Central memory CD8-positive, alpha-beta T cell (primary cell): Measurements from ENCODE around the gene ASIC3.
A peak's percentile ranks its signal among the peaks of the same experiment; 100 is the strongest.

Source experiments
- ATAC-seq: fragments of 150-1000 bp; cut with Tn5 transposase; replicated peaks from 2 replicates; pipeline ENCODE4 v1.10.0; 2022; ENCODE audit warnings: mild to moderate bottlenecking, moderate FRiP score, moderate number of reproducible peaks; ENCODE audit not compliant: poor library complexity, severe bottlenecking; ENCODE audit errors: extremely low read depth
- DNase-seq, 2 donors: peaks; one replicate each; pipeline ENCODE4 v3.0.0; 2021; ENCODE audit warnings: low spot score in 2 of 2
- H3K27ac Mint-ChIP-seq: one replicate; pipeline ENCODE4 v1.8.0; 2022; ENCODE audit warnings: low read depth, mild to moderate bottlenecking, moderate library complexity, mixed read lengths
- H3K27me3 Mint-ChIP-seq: one replicate; pipeline ENCODE4 v1.8.0; 2022; ENCODE audit warnings: mixed read lengths
- H3K36me3 Mint-ChIP-seq: one replicate; pipeline ENCODE4 v1.8.0; 2022; ENCODE audit warnings: mild to moderate bottlenecking, moderate library complexity, mixed read lengths; ENCODE audit not compliant: insufficient read depth
- H3K4me1 Mint-ChIP-seq: one replicate; pipeline ENCODE4 v1.8.0; 2022; ENCODE audit warnings: mixed read lengths
- H3K4me3 Mint-ChIP-seq: one replicate; pipeline ENCODE4 v1.8.0; 2022; ENCODE audit warnings: mild to moderate bottlenecking, moderate library complexity, mixed read lengths
- H3K9me3 Mint-ChIP-seq: one replicate; pipeline ENCODE4 v1.8.0; 2022; ENCODE audit warnings: mixed read lengths

Gene ASIC3

GRCh38 chr7:151076863-151077704, 28.8 kb downstream of the ASIC3 start:
- Mint-ChIP-seq H3K36me3 (peaks cover 24% of the 10 kb centered on the region), H3K4me3 (no peak overlapping the region), H3K27me3 (no peaks in the 10 kb centered on the region), H3K4me1 (peaks cover 19% of the 10 kb centered on the region), H3K9me3 (no peaks in the 10 kb centered on the region), H3K27ac (no peak overlapping the region)
- ATAC-seq, result no peak
- no peak for DNase-seq

GRCh38 chr7:151077705-151078232, 29.4 kb downstream of the ASIC3 start:
- Mint-ChIP-seq H3K36me3 (peaks cover 23% of the 10 kb centered on the region), H3K9me3 (no peaks in the 10 kb centered on the region), H3K4me1 (peaks cover 24% of the 10 kb centered on the region), H3K27ac (peak overlapping the region; percentile 26), H3K27me3 (no peaks in the 10 kb centered on the region), H3K4me3 (peak overlapping the region; percentile 55)
- ATAC-seq (no peak), DNase-seq (no peak)

GRCh38 chr7:151078233-151079040, 30.1 kb downstream of the ASIC3 start:
- ATAC-seq (no peak), DNase-seq (no peak)
- H3K36me3 Mint-ChIP-seq, result peaks cover 20% of the 10 kb centered on the region
- H3K4me1 Mint-ChIP-seq, result peaks cover 27% of the 10 kb centered on the region
- no peaks in the 10 kb centered on the region for H3K9me3 Mint-ChIP-seq
- peak overlapping the region; percentile 26 for H3K27ac Mint-ChIP-seq
- H3K27me3 Mint-ChIP-seq, result no peaks in the 10 kb centered on the region
- H3K4me3 Mint-ChIP-seq, result peak overlapping the region; percentile 83

- peak overlapping the region; percentile 83 for H3K4me3 Mint-ChIP-seq
- H3K4me1 Mint-ChIP-seq, result peaks cover 27% of the 10 kb centered on the region
- H3K27ac Mint-ChIP-seq, result peak overlapping the region; percentile 26
- peaks cover 18% of the 10 kb centered on the region for H3K36me3 Mint-ChIP-seq
- ATAC-seq (no peak), DNase-seq (no peak)
- no peaks in the 10 kb centered on the region for H3K9me3 Mint-ChIP-seq
- H3K27me3 Mint-ChIP-seq, result no peaks in the 10 kb centered on the region
These were observed 31.0 kb downstream of the ASIC3 start for GRCh38 chr7:151079199-151079910.

DNA sequence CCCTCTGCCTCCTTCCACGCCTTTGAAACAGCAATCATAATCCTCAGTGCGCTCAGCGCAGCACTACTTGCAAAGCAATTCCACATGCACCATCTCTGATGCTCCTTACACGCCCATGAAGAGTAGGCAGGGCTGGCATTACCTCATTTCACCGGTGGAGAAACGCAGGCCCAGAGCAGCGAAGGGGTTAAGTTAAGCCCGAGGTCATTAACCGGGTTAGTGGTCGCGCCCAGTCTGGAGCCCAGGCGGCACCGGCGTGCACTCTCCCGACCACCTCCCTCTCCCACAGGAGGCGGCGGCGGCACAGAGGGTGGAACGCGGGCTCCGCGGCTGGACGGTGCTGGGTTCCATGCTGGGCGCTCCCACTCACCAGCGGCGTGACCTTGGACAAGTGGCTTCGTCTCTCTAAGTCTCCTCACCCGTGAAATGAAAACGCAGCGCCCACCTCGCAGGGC, 31.8 kb downstream of the ASIC3 start:
- H3K27me3 Mint-ChIP-seq, result peaks cover 4% of the 10 kb centered on the region
- peak; percentile 0 for ATAC-seq
- H3K36me3 Mint-ChIP-seq, result peaks cover 13% of the 10 kb centered on the region
- peak overlapping the region; percentile 83 for H3K4me3 Mint-ChIP-seq
- H3K9me3 Mint-ChIP-seq, result no peaks in the 10 kb centered on the region
- no peak for DNase-seq
- peak overlapping the region; percentile 65 for H3K27ac Mint-ChIP-seq
- peaks cover 34% of the 10 kb centered on the region for H3K4me1 Mint-ChIP-seq

- Mint-ChIP-seq H3K4me3 (peak within 1 kb of the TSS; percentile 84), H3K27ac (peak within 1 kb of the TSS; percentile 65), H3K9me3 (no peaks in the 10 kb centered on the region), H3K36me3 (peaks cover 10% of the 10 kb centered on the region), H3K4me1 (peaks cover 39% of the 10 kb centered on the region), H3K27me3 (peaks cover 10% of the 10 kb centered on the region)
- DNase-seq (peak; percentile 71 to 79), ATAC-seq (peak; percentile 74)
These were observed 32.3 kb downstream of the ASIC3 start, which contains the start of gene FASTK for GRCh38 chr7:151080522-151081169. TSS of gene FASTK (minus strand) at chr7:151080809. CDS start at chr7:151080766, 43 bp downstream.

DNA sequence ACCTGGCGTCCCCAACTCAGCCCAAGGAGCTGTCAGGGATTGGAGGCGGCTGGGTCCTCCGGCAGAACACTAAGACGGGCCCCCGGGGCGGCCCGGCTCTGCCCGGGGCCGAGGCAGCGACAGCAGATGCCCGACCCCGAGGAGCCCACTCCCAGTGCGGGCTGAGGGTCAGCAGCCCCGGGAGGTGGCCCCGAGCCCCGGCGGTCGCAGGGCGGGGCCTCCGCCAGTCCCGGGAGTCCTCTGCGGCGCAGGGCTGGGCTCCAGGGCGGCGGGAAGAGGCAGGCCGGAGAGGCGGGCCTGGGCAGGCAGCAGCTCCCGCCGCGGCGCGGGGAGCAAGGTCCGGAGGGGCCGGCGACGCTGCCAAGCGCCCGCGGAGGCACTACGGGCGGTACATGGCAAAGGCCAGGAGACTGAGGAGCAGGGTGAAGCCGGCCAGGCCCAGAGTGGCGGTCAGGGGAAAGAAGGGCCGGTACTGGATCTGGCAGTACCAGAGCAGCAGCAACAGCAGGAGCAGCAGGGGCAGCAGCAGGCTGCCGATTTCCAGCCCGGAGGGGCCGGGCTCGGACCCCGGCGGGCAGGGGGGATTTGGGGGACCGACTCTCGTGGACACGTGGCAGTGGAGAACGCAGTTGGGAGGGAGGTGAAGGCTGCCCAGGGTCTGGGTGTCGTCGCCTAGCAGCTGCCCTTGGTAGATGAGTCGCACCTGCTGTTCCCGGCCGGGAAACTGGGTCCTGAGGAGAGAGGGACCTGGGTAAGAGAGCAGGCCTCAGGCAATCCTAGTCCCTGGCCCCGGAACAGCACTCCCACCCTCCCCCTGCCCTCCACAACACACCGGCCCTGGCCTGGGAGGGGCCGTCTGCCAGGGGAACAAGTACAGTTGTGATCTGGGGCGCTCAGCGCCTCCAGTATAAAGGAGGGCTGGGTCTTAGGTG, 33.1 kb downstream of the ASIC3 start:
- Mint-ChIP-seq H3K27ac (no peak overlapping the region), H3K4me1 (peaks cover 44% of the 10 kb centered on the region), H3K36me3 (peaks cover 11% of the 10 kb centered on the region), H3K27me3 (peaks cover 10% of the 10 kb centered on the region), H3K4me3 (peak overlapping the region; percentile 84), H3K9me3 (no peaks in the 10 kb centered on the region)
- no peak for DNase-seq
- ATAC-seq, result no peak

GRCh38 chr7:151082141-151083070, 34.1 kb downstream of the ASIC3 start:
- Mint-ChIP-seq H3K36me3 (peaks cover 15% of the 10 kb centered on the region), H3K27ac (peak overlapping the region; percentile 88), H3K4me1 (peaks cover 44% of the 10 kb centered on the region), H3K27me3 (peaks cover 10% of the 10 kb centered on the region), H3K4me3 (peak overlapping the region; percentile 84), H3K9me3 (no peaks in the 10 kb centered on the region)
- DNase-seq (no peak), ATAC-seq (no peak)

DNA sequence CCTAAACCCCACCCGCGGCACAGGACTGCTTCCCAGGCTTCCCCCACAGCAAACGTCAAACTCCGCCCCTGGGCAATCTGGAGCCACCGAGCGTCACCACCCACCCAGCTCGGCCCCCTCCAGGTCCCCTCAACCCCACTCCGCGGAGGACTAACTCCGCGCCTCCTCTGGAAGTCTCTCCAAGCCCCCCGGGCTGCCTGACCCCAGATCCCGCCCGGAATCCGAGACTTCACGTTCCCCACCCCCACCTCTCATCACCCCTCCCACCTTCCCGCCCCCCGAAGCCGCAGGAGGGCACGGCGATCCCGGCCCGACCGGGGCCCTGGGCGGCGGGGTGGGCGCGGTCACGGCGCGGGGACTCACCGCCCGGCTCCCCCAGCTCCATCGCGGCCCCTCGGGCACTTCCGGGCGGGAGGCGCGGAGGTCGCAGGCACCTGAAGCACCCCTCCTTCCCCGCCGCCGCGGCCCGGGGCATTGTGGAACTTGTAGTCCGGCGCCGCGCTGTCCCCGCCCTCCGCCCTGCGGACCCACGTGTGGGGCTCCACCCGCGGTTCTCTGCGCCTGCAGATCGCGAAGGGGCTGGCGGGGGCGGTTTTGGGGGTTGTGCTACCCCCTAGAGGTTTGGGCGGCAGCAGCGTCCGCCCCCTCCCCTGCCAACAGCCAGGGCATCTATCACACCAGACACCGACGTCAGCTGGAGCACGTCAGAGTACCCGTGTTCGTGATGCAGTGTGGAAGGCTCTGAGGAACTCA, 34.9 kb downstream of the ASIC3 start, which contains the start of gene TMUB1:
TMUB1 (minus strand) TSS at position 423 of the 753 bp plus-strand sequence. CDS start 930 bp downstream, outside the sequence.
- H3K27ac Mint-ChIP-seq, result peak within 1 kb of the TSS; percentile 88
- no peaks in the 10 kb centered on the region for H3K9me3 Mint-ChIP-seq
- H3K36me3 Mint-ChIP-seq, result peaks cover 12% of the 10 kb centered on the region
- ATAC-seq, result peak; percentile 65
- H3K27me3 Mint-ChIP-seq, result peaks cover 10% of the 10 kb centered on the region
- peaks cover 40% of the 10 kb centered on the region for H3K4me1 Mint-ChIP-seq
- DNase-seq, result peak; percentile 77 to 84
- H3K4me3 Mint-ChIP-seq, result peak within 1 kb of the TSS; percentile 84

DNA sequence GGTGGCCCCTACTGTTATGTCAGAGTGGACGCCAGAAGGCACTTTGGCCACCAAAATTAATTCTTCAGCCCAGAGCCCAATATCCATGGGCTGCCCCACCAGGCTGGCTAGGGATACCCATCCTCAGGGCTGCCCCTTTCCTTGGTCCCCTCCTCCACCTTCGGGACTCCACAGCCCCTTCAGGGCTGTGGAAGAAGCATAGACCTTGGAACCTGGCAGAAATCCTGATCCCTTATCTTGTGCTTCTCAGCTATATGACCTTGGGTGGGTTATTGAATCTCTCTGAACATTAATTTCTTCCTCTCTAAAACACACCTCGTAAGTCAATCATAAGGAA, 35.5 kb downstream of the ASIC3 start:
- ATAC-seq (no peak), DNase-seq (no peak)
- Mint-ChIP-seq H3K9me3 (no peaks in the 10 kb centered on the region), H3K4me3 (peak overlapping the region; percentile 84), H3K36me3 (peaks cover 12% of the 10 kb centered on the region), H3K27ac (peak overlapping the region; percentile 88), H3K4me1 (peaks cover 38% of the 10 kb centered on the region), H3K27me3 (peaks cover 10% of the 10 kb centered on the region)
